Breast epithelium (tissue), 4 donors: ENCODE data around the gene TEAD1. TPM values are rescaled to one million over a fixed set of nuclear protein-coding genes. Genes with fewer than 3 reads are reported as not detected.

Experiments
- DNase-seq, 2 donors: peaks; one replicate each; pipeline ENCODE4 v3.0.0-alpha.2; 2019; ENCODE audit warnings: low spot score in 2 of 2
- H3K27ac ChIP-seq, 2 donors: fragments of 200-600 bp; sonication (generic) in 1 of 2; one replicate each; pipeline ENCODE4 v1.5.1; 2016 to 2019; ENCODE audit warnings: mild to moderate bottlenecking in 1 of 2
- H3K27me3 ChIP-seq, 2 donors: fragments of 200-600 bp; sonication (generic) in 1 of 2; one replicate each; pipeline versions ENCODE4 v1.5.1 to v1.6.0; 2017 to 2019; ENCODE audit warnings: control low read depth in 1 of 2, mild to moderate bottlenecking in 1 of 2
- H3K36me3 ChIP-seq: fragments of 200-600 bp; one replicate; pipeline ENCODE4 v1.5.1; 2019
- H3K4me1 ChIP-seq, 2 donors: fragments of 200-600 bp; sonication (generic); one replicate each; pipeline ENCODE4 v1.5.1; 2016 to 2019; ENCODE audit warnings: control low read depth in 1 of 2
- H3K4me3 ChIP-seq, 3 donors: fragments of 200-600 bp; sonication (generic); 1 replicate in 2 of 3; 2 replicates in 1 of 3; pipeline ENCODE4 v1.5.1; 2016 to 2019; ENCODE audit warnings: mild to moderate bottlenecking in 3 of 3, moderate library complexity in 2 of 3
- H3K9me3 ChIP-seq, 2 donors: fragments of 200-600 bp; sonication (generic) in 1 of 2; one replicate each; pipeline ENCODE4 v1.5.1; 2016 to 2019; ENCODE audit warnings: control low read depth in 1 of 2
- POLR2A ChIP-seq: fragments of 450-650 bp; IDR thresholded peaks from one replicate; pipeline ENCODE4 v1.6.1; 2016; ENCODE audit warnings: antibody characterized with exemption, mild to moderate bottlenecking, moderate library complexity
- POLR2AphosphoS5 ChIP-seq, 3 donors: sonication (generic); formaldehyde crosslinking; IDR thresholded peaks; one replicate each; pipeline ENCODE4 v1.6.1; 2017; ENCODE audit warnings: antibody characterized with exemption in 3 of 3
- intact Hi-C: fragments of 100-400 bp; cut with DNase I; formaldehyde crosslinking; loops from one replicate; pipeline ENCODE4 v1.15.1; 2023; ENCODE audit warnings: low total_unique reads
- total RNA-seq, 3 donors: library from RNA; depleted of rRNA; stranded (reverse); fragments of >200 nt; gene quantifications; one replicate each; pipeline ENCODE4 v1.1.0, GENCODE V29; 2016
- TF ChIP-seq, protein P1 (sequence below), 3 donors: fragments of 450-650 bp; IDR thresholded peaks; one replicate each; pipeline ENCODE4 v1.5.1; 2016 to 2017; ENCODE audit warnings: antibody characterized with exemption in 3 of 3, mild to moderate bottlenecking in 3 of 3, moderate library complexity in 3 of 3

Gene TEAD1
- total RNA-seq, 3 donors from 2014 or later: 67.8 to 110 (median 80.1) TPM

DNA sequence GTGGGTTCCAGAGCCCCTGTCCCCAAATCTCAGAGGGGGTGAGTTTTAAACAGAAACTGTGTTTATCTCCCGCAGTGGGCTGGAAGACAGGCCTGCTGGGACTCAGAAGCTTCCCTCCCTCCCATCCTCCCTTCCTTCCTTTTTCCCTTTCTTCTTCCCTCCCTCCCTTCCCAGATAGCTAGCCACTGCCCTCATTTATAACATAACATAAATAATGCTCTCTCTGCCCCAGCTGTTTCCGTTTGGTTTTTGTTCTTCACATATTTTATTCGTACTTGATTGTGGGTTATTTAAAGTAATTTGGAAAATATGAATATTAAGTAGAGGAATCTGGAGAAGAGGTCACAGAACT is 140.9 kb downstream of the TEAD1 start:
- Histone ChIP-seq H3K36me3 (no peaks in the 10 kb centered on the region), H3K4me1 (peaks cover 0 to 15% of the 10 kb centered on the region in 2 donors), H3K9me3 (no peaks in the 10 kb centered on the region), H3K27me3 (no peaks in the 10 kb centered on the region), H3K4me3 (peak overlapping the region in 2 of 3 donors; percentile 2 to 44), H3K27ac (peak overlapping the region; percentile 52 to 90)
- no peak for DNase-seq
- TF ChIP-seq POLR2A: no peak
- TF ChIP-seq POLR2AphosphoS5 (IDR thresholded peaks at IDR 0.05): no peak
- TF ChIP-seq, protein P1, sequence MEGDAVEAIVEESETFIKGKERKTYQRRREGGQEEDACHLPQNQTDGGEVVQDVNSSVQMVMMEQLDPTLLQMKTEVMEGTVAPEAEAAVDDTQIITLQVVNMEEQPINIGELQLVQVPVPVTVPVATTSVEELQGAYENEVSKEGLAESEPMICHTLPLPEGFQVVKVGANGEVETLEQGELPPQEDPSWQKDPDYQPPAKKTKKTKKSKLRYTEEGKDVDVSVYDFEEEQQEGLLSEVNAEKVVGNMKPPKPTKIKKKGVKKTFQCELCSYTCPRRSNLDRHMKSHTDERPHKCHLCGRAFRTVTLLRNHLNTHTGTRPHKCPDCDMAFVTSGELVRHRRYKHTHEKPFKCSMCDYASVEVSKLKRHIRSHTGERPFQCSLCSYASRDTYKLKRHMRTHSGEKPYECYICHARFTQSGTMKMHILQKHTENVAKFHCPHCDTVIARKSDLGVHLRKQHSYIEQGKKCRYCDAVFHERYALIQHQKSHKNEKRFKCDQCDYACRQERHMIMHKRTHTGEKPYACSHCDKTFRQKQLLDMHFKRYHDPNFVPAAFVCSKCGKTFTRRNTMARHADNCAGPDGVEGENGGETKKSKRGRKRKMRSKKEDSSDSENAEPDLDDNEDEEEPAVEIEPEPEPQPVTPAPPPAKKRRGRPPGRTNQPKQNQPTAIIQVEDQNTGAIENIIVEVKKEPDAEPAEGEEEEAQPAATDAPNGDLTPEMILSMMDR (IDR thresholded peaks at IDR 0.05): no peak
- intact Hi-C loops: no loop called here

DNA sequence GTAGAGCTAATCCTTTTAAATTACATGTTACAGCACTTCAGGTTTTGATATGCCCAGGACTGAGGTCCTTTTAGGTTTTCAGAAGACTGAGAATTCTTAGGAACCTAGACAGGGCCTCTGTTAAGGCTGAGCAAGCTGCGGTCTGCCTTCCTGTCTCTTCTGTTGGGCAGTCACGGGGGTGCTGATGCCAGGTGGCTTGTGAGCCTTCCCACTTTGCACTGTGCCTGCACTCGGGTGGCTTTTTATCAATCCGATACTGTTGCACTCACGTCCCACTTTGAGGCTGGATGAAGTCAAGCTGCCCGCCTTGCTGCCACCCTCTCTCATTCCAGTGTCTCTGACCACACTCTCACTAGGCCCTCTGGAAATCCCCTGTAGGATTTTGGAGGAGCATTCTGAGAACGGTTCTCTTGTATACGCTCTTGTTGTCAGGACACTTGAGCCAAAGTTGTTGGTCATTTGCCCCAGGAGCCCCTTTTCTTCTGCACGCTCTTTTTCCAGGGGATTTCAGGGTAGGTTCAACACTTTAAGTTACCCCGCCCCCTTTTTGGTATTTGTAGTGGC is 141.8 kb downstream of the TEAD1 start:
- TF ChIP-seq, protein P1 (IDR thresholded peaks at IDR 0.05): no peak
- no peak for TF ChIP-seq POLR2AphosphoS5 (IDR thresholded peaks at IDR 0.05)
- Histone ChIP-seq H3K27ac (peak overlapping the region in 1 of 2 donors; percentile 90), H3K27me3 (no peaks in the 10 kb centered on the region), H3K4me1 (peaks cover 0 to 15% of the 10 kb centered on the region in 2 donors), H3K9me3 (no peaks in the 10 kb centered on the region), H3K4me3 (no peak overlapping the region), H3K36me3 (no peaks in the 10 kb centered on the region)
- no peak for DNase-seq
- intact Hi-C loops: no loop called here

DNA sequence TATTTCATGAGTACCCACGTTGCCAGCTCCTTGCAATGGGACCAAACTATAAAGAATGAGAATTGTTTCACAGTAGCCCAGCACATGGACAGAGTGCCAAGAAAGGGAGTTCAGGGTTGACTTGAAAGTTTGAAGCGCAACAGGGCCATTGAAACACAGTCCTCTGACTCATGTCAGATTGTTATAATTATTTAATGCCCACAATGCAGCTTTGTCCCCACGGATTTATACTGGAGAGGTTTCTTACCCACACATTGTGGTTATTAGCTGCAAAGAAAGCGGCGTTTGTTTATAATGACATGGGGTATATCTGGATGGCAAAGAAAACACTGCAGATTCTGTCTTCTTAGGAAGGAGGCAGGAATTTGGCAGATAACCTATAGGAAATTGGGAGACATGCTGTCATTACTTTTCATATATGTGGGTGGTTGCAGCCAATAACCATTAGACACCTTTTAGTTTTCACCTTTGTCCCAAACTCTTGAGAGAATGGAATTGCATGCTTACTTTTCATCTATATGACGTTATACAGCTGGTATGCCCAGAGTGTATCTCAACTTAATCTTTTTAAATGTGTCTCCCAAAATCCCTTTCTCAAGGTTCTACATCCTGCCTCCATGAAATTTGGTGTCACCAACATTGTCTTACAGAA is 143.6 kb downstream of the TEAD1 start:
- Histone ChIP-seq H3K27ac (no peak overlapping the region), H3K9me3 (no peaks in the 10 kb centered on the region), H3K4me3 (no peak overlapping the region), H3K4me1 (peaks cover 0 to 14% of the 10 kb centered on the region in 2 donors), H3K27me3 (no peaks in the 10 kb centered on the region), H3K36me3 (no peaks in the 10 kb centered on the region)
- no peak for DNase-seq
- intact Hi-C loops: no loop called here
- no peak for TF ChIP-seq POLR2A
- no peak for TF ChIP-seq POLR2AphosphoS5 (IDR thresholded peaks at IDR 0.05)
- TF ChIP-seq, protein P1 (IDR thresholded peaks at IDR 0.05): no peak

DNA sequence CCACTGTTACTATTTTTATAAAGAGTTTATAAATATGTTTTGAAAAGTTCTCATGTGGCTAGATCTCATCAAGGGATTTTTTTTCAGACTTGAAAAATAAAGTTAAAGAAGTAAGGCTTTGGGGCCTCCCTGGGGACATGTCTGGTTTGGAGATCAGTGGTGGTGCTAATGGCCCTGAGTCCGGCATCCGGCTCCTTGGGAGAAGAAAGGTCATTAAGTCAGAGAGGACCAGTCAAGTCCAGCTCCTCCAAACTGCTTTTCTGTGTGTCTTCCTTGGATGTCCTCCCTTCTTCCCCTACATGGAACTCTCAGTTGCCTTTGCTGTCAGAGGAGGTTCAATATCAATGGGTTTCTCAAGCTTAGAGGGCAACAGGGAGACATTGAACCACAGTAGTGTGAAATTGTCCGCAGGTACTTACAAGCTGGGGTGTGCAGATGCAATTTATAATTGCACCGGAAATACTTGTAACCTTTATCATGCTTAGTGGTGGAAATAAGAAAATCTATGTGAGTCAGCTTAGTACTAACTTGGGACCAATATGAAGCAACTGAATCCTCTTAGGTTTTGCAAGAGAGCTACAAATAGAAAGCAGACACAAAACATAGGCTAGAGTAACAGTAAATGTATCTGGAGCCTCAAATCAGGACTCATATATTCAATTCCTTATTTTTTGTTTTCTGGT is 144.3 kb downstream of the TEAD1 start:
- Histone ChIP-seq H3K9me3 (no peaks in the 10 kb centered on the region), H3K4me3 (no peak overlapping the region), H3K27me3 (no peaks in the 10 kb centered on the region), H3K27ac (peak overlapping the region; percentile 19 to 65), H3K36me3 (no peaks in the 10 kb centered on the region), H3K4me1 (peaks cover 0 to 12% of the 10 kb centered on the region in 2 donors)
- TF ChIP-seq POLR2A (no peak), POLR2AphosphoS5 (IDR thresholded peaks at IDR 0.05) (no peak)
- TF ChIP-seq, protein P1 (IDR thresholded peaks at IDR 0.05): no peak
- intact Hi-C loops: no loop called here
- DNase-seq: no peak

DNA sequence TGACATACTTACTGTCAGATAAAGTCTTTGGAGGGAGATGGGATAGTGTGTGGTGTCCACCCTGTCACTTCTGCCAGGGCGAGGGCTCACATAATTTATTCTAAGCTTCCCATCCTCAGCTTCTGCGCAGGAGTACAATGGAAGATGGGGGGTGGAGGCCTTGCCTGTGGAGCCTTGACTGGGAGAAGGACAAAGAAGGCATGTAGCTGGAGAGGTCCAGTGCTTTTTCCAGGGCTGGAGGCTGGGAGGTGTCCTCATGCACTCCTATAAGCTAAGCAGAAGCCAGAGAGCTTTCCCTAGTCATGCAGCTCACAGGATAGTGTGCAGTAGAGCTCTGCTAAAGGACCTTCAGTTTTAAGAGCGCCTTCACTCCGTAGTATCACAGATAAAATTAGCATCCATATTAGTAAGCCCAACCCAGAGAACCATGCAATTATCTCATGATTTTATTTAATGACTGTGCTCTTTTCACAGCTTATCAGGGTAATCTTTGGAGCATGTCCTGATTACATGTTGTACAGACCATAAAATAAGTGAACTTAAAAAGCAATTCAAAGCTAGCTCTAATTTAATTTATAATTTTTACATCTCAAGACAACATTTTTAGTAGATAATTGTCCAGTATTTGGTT is 148.3 kb downstream of the TEAD1 start:
- H3K9me3 ChIP-seq: no peaks in the 10 kb centered on the region
- DNase-seq: no peak
- TF ChIP-seq POLR2A: no peak
- TF ChIP-seq, protein P1 (IDR thresholded peaks at IDR 0.05): no peak
- no peak for TF ChIP-seq POLR2AphosphoS5 (IDR thresholded peaks at IDR 0.05)
- no peaks in the 10 kb centered on the region for H3K27me3 ChIP-seq
- H3K27ac ChIP-seq: no peak overlapping the region
- intact Hi-C loops: no loop called here
- H3K36me3 ChIP-seq: no peaks in the 10 kb centered on the region
- H3K4me1 ChIP-seq: no peaks in the 10 kb centered on the region
- H3K4me3 ChIP-seq: no peak overlapping the region
